Activated CD4-positive, alpha-beta T cell treated with anti-CD3 and anti-CD28 coated beads, Interleukin-2, Interleukin-6, amounts not matched to agents 100 ng/mL and 50 ng/mL, durations not matched to agents 16 hours and 8 hours (primary cell): ENCODE data around the gene KRT77.
A peak's percentile ranks its signal among the peaks of the same experiment; 100 is the strongest.

ENCODE experiments used
- DNase-seq: peaks from one replicate; pipeline ENCODE4 v3.0.0-alpha.2; 2020

KRT77 gene

DNA sequence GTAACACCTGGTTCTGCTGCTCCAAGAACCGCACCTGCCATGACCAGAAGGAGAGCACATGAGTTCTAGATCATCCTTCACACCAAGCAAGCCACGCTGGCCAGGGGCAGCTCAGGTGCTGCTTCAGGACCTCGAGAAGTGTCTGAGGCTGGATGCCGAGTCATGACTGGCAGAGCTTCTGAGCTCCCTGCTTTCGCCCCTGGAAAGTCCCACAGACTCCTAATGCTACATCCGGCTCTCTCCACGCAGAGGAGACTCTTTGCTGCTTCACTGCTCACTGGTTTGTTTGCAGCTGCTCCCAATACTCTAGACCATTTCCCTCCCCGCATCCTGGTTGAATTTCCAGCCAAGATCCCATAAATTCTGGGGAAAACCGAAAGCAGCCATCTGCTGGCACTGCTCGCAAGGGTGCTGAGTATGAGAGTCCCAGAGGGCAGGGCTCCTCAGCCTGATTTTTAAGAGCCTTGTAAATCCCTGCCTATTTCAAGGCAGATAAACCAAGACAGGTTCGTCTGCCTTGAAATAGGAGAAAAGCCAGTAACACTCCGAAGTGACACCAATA lies 52.7 kb downstream of the KRT77 start:
- no peak for DNase-seq

- no peak for DNase-seq
Measured at GRCh38 chr12:52649066-52649465, 54.3 kb downstream of the KRT77 start.

GRCh38 chr12:52648012-52648550 lies 55.2 kb downstream of the KRT77 start:
- no peak for DNase-seq

DNA sequence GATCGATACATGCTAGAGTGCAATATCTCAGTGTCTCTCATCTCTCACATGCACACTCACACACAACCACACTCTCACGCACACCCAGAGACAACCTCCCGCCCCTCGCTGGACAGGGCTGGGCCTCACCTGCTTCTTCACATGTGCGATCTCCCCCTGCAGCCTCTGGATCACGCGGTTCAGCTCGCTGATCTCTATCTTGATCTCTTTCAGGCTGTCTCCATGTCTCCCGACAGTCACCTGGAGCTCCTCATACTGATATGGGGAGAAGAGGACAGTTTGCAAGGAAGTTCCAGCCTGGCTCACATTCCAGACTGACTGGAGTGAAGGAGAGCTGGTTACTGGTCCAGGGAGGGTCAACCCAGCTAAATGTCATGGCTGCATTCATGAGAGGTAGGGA lies 55.7 kb downstream of the KRT77 start:
- DNase-seq: no peak

- DNase-seq: no peak
Measured at GRCh38 chr12:52646613-52647012, 56.7 kb downstream of the KRT77 start.

DNA sequence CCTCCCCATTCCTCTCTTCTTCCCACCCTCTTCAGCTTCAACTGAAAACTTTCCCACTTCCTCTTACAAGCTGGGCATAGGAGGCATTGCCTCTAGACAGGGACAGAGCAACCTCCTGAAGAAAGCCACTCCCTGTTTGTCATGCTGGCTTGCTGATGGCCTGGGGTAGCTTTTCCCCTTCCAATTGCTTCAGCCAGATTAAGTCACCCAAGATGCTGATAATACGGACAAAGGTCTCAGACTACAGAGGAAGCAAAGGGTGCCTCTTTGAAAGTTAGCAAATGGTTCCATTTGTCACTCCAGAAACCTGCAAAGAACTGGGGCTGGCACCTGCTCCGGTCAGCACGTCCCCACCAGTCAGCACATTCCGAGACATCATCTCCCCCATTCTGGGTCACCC lies 57.3 kb downstream of the KRT77 start:
- no peak for DNase-seq

DNA sequence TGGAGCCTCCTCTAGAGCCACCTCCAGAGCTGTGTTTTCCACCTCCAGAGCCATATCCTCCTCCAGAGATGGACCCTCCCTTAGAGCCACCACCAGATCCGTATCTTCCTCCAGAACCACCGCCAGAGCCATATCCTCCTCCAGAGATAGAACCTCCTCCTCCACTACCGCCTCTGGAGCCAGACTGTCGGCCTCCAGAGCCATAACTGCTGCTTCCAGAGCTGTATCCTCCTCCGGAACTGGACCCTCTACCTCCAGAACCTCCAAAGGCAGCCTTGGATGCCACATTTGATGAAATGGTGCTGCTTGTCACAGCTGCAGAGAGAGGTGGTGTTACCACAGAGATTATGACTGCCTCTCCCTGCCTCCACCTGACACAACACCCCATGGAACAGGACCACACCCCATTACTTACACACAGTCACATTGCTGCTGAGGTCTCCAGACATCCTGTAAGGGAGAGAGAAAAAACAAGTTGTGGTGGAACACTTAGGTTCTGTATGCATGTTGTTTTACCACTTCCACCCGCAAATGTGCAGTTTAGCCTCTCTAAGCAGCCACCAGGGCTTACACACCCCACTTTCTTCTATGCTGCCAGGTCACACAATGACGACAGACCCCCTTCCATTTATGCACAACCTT lies 58.1 kb downstream of the KRT77 start:
- DNase-seq: peak; percentile 23

DNA sequence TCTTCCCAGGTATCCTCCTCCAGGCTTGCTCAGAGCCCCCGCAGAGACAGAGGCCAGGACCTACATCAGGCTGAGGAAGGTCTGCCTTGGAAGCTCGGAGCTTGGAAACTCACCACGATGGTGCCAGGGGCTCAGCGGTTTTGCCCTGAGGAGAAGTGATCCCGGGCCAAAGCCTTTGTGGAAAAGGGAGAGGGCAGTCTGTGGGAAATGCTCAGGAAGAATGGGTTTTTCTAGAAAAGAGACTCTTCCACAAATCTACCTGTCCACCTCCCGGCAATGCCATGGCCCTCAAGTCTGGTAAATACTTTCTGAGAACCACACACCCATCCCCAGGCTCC lies 59.3 kb downstream of the KRT77 start:
- DNase-seq: no peak

GRCh38 chr12:52643233-52644077 lies 59.9 kb downstream of the KRT77 start:
- DNase-seq: no peak

- DNase-seq: no peak
Measured at GRCh38 chr12:52641468-52641867, 61.9 kb downstream of the KRT77 start.
